OCI-M2 (cell line): ENCODE results near the gene TMEM219.

ENCODE experiments used
- DNase-seq: peaks from one replicate; lab custom pipeline; 2025; ENCODE audit not compliant: unreplicated experiment; lab: John Stamatoyannopoulos, UW

TMEM219 gene

DNA sequence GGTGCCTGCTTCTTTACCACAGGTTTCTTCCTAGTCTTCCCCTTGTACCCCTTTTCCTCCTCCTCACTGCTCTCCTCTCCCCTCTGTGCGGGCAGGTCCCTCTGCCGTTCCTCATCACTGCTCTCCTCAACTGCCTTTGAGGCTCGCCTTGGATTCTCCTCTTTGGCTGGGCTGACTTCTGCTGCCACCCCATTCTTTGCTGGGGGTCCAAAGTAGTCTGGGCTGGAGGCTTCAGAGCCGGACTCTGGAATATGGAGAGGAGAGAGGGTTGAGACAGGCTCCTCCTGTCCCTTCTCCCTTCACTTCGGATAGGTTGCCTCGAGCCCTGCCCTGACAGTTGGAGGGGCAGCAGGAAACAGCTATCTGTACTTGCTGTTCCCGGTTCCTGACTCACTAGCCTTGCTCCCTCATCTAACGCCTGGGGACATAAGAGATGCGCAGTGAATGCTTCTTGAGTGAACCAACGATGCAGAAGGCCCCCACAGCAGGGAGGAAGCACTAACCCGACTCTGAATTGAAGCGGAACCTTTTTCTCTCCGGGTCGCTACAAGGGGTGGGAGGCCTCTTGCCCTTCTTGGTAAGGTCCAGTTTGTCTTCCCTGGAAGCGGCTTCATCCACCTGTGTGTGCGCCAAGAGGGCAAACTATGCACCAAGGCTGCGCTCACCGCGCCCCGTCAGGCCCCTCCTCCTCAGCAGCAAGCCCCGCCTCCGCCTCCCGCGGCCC, 32.9 kb downstream of the TMEM219 start:
- DNase-seq = no peak

- no peak for DNase-seq
Measured at GRCh38 chr16:29995324-29995910, 33.5 kb downstream of the TMEM219 start, which contains the start of gene HIRIP3. HIRIP3 (minus strand) TSS chr16:29995617; CDS start chr16:29995605, 12 bp downstream.

DNA sequence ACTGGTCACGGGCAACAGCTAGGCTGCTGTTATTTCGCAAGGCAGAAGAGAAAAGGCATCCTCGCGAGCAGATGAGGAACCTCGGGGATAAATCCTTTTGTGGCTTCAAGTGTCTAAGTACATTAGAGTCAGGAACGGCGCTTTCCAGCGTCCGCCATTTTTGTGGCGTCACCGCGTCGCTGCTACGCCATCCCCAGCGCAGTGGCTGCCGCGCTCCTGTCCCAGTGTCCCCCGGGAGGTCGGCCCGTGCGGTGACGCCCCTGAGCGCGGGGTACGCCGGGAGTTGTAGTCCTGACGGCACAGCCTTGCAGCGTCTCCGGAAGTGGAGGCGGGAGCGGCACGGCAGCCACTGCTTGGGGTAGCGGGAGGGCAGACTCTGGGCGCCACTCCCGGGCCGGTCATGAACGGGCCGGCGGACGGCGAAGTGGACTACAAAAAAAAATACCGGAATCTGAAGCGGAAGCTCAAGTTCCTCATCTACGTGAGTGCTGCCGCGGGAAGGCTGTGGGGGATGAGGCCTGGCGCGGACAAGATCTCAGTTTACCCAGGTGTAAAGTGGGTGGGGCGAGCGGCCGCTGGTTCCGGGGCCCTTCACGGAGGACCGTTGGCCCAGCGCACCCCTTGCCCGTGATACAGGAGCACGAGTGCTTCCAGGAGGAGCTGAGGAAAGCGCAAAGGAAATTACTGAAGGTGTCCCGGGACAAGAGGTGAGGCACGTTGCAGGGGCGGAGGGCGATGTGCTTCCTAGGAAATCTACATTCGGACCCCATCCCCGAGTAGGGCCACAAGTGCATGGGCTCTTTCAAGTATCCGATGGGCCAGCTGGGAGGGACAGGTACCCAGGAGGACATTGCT, 34.3 kb downstream of the TMEM219 start, which contains the start of gene INO80E:
TSS of gene INO80E (plus strand) at position 331 of the 855 bp plus-strand sequence. CDS start at position 401, 70 bp downstream.
- peak; percentile 39 for DNase-seq

DNA sequence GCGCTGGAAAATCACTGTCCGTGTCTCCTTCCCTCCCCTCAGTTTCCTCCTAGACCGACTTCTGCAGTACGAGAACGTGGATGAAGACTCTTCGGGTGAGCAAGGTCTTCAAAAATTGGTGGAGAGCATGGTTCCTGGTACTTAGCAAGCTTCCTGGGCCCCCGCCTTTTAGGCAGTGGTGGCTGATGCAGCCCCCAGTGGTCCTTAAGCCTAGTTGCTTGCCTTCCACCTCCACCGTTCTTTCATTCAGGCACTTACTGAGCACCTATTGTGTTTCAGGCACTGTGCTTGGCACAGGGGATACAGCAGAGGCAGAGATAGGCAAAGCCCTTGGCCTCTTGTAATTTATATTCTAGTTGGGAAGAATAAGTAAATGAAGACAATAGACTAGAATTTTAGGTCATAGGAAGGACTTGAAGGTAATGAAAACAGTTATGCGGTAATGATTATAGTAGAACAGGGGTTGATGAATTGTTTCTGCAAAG, 34.9 kb downstream of the TMEM219 start:
- DNase-seq = no peak

GRCh38 chr16:29999605-30000004, 37.7 kb downstream of the TMEM219 start:
- no peak for DNase-seq

DNA sequence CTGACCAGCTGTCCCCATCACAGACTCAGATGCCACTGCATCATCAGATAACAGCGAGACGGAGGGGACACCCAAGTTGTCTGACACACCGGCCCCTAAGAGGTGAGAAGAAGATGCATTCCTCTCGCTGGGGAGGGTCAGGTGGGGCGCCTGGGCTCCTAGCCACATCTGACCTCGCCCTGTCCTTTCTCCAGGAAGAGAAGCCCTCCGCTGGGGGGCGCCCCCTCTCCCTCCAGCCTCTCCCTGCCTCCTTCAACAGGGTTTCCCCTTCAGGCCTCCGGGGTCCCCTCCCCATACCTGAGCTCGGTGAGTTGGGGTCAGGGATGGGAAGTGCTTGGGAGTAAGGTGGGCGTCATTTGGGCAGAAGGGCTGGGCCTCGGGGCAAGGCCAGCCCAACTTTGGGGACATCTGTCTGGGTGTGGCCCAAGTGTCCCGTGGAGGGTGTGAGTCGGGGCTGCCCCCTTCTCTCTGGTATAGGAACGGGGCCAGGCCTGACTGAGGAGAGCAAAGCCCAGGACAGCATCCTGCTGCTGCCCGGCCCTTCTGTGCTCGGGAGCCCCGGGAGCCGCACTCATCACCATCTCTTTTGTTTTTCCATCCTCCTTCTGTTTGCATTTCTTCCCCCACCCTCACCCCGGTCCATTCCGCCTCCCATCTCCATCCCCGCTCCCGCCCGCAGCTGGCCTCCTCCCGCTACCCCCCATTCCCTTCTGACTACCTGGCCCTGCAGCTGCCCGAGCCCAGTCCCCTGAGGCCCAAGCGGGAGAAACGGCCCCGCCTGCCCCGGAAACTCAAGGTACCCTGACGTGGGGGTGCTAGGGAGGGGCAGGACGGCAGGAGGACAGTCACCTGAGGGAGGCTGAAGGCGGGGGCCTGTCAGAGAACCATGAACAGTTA, 39.1 kb downstream of the TMEM219 start:
- DNase-seq = no peak

DNA sequence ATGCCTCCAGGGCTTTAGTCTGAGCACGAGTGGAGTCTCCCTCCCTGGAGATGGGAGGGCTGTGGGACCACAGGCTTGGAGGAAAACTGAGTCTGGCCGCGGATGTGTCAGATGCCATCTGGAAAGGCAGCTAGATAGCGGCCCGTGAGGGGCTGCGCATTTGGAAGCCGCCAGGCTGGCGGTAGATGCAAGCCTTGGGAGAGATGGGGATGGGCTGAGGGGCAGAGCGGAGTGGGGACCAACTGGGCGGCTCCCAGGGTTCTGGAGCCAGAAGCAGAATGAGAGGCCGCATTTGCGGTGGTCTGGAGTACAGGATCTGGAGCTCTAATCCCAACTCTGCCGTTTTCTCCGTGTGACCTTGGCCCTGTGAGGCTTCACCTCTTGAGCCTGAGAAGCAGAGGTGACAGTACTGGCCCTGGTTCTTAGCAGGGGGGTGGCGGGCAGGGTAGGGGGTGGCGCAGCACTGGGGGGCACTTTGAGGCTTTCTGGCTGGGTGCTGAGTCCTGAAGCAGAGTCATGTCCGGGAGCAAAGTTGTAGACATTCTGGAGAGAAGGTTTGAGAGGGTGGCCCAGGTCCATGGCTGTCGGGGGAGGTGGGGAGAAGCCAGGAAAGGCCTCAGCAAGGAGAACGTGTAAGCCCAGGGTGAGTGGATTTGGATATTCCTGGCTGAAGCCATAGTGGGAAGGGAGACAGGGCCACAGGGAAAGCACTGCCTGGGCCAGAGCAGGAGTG, 40.9 kb downstream of the TMEM219 start:
- no peak for DNase-seq

DNA sequence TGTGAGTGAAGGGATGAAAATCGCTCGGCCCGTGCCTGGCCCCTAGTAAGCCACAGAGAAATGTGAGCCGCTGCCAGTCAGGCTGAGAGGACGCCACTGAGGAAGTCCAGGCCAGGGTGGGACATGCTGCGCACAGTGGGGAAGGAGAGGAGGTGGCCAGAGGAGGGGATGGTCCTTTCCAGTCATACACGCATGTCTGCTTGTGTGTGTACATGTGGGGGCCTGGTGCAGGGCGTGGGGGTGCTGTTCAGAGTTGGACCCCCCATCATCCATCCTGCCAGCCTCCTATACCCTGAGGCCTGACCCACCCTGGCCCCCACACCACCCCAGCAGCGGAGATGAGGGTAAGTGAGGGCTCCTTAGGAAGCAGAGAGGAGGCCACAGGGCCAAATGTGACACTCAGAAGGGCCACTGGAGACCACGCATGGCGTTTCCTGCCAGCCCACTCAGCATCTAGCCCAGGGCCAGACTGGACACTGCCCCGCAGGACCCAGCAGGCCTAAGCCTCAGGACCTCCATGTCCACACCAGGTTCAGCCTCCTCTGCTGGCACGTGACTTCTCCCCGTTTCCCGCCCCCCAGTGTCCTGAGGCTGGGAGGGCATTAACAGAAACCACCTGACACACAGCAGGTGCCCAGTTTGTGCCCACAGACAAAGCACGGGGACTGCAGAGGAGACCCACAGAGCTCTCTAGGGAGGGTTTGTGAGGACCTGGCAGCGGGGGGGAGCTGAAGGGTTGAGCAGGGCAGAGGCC, 42.0 kb downstream of the TMEM219 start:
- no peak for DNase-seq

GRCh38 chr16:30004424-30004776, 42.5 kb downstream of the TMEM219 start:
- no peak for DNase-seq

GRCh38 chr16:30004811-30005242, 42.9 kb downstream of the TMEM219 start:
- DNase-seq = no peak

GRCh38 chr16:30005341-30006094, 43.6 kb downstream of the TMEM219 start:
- DNase-seq = no peak

GRCh38 chr16:30006095-30006473, 44.2 kb downstream of the TMEM219 start:
- no peak for DNase-seq

DNA sequence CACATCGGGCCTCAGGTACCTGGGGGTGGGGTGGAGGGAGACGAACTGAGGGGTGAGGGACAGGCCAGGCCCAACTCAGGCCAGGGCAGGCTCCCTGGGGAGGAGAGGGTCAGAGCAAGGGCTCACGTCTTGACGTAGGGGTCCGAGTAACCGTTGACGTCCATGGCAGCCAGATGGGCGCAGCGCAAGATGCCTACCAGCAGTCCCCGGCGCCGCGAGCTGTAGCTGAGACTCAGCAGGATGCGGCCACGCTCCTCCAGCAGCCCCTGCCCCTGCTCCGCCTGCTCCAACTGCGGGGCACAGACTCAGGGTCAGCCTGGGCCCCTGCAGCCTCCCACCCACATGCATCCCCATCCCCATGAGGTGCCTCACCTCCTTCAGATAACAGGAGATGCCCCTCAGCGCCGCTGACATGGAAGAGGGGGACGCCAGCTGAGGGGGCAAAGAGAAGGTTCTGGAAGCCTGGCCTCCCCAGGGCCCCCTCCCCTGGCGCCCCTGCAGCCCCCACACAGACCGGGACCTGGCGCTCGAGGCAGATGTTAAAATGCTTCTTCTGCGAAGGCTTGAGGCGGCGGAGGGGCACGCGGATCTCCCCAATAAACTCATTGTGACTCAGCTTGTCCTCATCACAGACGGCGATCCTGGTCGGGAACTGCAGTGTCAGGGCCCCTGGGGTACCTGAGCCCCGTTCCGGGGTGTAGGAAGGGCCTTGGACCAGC, 44.9 kb downstream of the TMEM219 start:
- DNase-seq = no peak

DNA sequence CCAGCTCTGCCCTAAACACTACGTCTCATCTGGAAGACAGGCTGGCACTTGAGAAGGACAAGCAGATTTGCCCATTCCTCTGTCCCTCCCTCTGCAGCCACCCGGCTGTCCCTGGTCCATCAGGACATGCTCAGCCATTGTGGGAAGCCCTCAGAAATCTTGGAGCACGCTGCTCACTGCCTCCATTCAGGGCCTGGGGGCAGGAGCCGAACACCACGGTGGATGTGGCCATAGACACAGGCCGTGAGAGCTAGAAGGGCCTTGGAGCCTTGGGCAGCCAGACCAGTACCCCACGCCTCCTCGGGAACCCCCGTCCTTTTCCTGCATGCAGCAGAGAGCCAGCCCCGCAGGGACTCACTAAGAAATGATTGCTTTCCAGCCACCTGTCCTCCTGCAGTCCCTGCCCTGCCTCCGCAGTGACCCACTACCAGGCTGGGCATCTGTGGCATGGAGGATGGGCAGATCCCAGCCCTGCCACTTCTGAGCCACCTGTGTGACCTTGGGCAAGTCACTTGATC, 45.6 kb downstream of the TMEM219 start:
- no peak for DNase-seq

- DNase-seq = no peak
Measured at GRCh38 chr16:30009085-30009862, 47.4 kb downstream of the TMEM219 start.

- DNase-seq = no peak
Measured at GRCh38 chr16:30009990-30010843, 48.3 kb downstream of the TMEM219 start.
